ENCODE results near the gene NOL4L. TPM values are rescaled to one million over a fixed set of nuclear protein-coding genes. Genes with fewer than 3 reads are reported as not detected.

The NOL4L gene
- total RNA-seq, 1 donor from 2014 or later: 106 TPM

- H3K9me3 Mint-ChIP-seq (ENCODE audit: unreplicated experiment): peaks cover 27% of the 10 kb centered on the region
- H3K4me3 Mint-ChIP-seq (ENCODE audit: unreplicated experiment): peak overlapping the region; percentile 50
- peak overlapping the region; percentile 3 for H3K27ac Mint-ChIP-seq (ENCODE audit: unreplicated experiment)
- peaks cover 29% of the 10 kb centered on the region for H3K27me3 Mint-ChIP-seq (ENCODE audit: unreplicated experiment)
- H3K4me1 Mint-ChIP-seq (ENCODE audit: low read depth, unreplicated experiment): peaks cover 30% of the 10 kb centered on the region
- peaks cover 3% of the 10 kb centered on the region for H3K36me3 Mint-ChIP-seq (ENCODE audit: unreplicated experiment)
- TF ChIP-seq, protein P1, sequence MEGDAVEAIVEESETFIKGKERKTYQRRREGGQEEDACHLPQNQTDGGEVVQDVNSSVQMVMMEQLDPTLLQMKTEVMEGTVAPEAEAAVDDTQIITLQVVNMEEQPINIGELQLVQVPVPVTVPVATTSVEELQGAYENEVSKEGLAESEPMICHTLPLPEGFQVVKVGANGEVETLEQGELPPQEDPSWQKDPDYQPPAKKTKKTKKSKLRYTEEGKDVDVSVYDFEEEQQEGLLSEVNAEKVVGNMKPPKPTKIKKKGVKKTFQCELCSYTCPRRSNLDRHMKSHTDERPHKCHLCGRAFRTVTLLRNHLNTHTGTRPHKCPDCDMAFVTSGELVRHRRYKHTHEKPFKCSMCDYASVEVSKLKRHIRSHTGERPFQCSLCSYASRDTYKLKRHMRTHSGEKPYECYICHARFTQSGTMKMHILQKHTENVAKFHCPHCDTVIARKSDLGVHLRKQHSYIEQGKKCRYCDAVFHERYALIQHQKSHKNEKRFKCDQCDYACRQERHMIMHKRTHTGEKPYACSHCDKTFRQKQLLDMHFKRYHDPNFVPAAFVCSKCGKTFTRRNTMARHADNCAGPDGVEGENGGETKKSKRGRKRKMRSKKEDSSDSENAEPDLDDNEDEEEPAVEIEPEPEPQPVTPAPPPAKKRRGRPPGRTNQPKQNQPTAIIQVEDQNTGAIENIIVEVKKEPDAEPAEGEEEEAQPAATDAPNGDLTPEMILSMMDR (IDR thresholded peaks at IDR 0.05; ENCODE audit: partially characterized antibody, unreplicated experiment): no peak
- no peak for DNase-seq
These were observed 104.5 kb downstream of the NOL4L start for GRCh38 chr20:32480371-32481241.

DNA sequence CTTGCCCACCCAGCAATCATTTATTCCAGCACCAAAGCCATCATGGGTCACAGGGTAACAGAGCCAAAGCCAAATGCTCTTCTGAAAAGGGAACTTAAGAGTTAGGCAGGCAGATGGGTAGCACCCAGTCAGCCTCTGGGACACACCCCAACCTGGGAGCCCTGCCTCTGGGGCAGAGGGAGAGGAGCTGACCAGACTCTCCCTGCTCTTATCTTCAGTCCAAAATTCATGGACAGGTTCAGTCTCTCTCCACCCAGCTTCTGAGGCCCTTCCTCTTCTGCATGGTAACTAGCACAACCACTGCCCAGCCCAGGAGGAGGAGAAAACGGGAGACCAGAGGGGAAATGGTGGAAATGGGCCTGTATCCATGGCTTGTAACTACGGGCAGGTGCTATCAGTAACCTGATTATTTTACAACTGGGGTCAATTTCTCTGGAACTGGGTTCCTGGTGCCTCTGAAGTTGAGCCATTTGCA is 105.4 kb downstream of the NOL4L start:
- peak overlapping the region; percentile 19 for H3K4me3 Mint-ChIP-seq (ENCODE audit: unreplicated experiment)
- peaks cover 20% of the 10 kb centered on the region for H3K9me3 Mint-ChIP-seq (ENCODE audit: unreplicated experiment)
- peaks cover 24% of the 10 kb centered on the region for H3K27me3 Mint-ChIP-seq (ENCODE audit: unreplicated experiment)
- DNase-seq: no peak
- peak overlapping the region; percentile 3 for H3K27ac Mint-ChIP-seq (ENCODE audit: unreplicated experiment)
- TF ChIP-seq, protein P1 (IDR thresholded peaks at IDR 0.05; ENCODE audit: partially characterized antibody, unreplicated experiment): no peak
- peaks cover 3% of the 10 kb centered on the region for H3K36me3 Mint-ChIP-seq (ENCODE audit: unreplicated experiment)
- peaks cover 27% of the 10 kb centered on the region for H3K4me1 Mint-ChIP-seq (ENCODE audit: low read depth, unreplicated experiment)

DNA sequence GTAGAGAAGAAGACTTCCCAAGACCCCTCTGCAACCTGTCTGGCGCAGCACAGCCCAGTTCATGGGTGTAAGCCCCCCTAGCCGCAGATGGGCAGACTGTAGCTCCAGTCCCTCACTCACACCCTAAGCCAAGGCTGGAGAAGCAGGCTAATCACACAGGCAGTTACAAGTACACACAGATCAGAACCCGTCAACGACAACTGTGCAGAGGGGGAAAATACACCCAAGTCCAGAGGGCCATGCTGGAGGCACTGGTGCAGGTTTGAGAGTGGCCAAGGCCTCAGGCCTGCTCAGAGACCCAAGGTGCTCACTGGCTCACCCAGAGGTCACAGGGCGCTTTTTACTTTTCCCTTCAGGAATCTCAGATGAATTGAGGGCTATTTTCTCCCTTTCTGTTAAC is 106.1 kb downstream of the NOL4L start:
- TF ChIP-seq, protein P1 (IDR thresholded peaks at IDR 0.05; ENCODE audit: partially characterized antibody, unreplicated experiment): no peak
- peak; percentile 12 for DNase-seq
- Mint-ChIP-seq H3K4me1 (ENCODE audit: low read depth, unreplicated experiment) (peaks cover 27% of the 10 kb centered on the region), H3K36me3 (ENCODE audit: unreplicated experiment) (peaks cover 3% of the 10 kb centered on the region), H3K27me3 (ENCODE audit: unreplicated experiment) (peaks cover 23% of the 10 kb centered on the region), H3K4me3 (ENCODE audit: unreplicated experiment) (no peak overlapping the region), H3K9me3 (ENCODE audit: unreplicated experiment) (peaks cover 21% of the 10 kb centered on the region), H3K27ac (ENCODE audit: unreplicated experiment) (no peak overlapping the region)

GRCh38 chr20:32478576-32478975 is 106.6 kb downstream of the NOL4L start:
- H3K27me3 Mint-ChIP-seq (ENCODE audit: unreplicated experiment): peaks cover 24% of the 10 kb centered on the region
- no peak overlapping the region for H3K4me3 Mint-ChIP-seq (ENCODE audit: unreplicated experiment)
- DNase-seq: no peak
- H3K27ac Mint-ChIP-seq (ENCODE audit: unreplicated experiment): no peak overlapping the region
- TF ChIP-seq, protein P1 (IDR thresholded peaks at IDR 0.05; ENCODE audit: partially characterized antibody, unreplicated experiment): no peak
- peaks cover 3% of the 10 kb centered on the region for H3K36me3 Mint-ChIP-seq (ENCODE audit: unreplicated experiment)
- peaks cover 22% of the 10 kb centered on the region for H3K9me3 Mint-ChIP-seq (ENCODE audit: unreplicated experiment)
- H3K4me1 Mint-ChIP-seq (ENCODE audit: low read depth, unreplicated experiment): peaks cover 29% of the 10 kb centered on the region
